Ecto neural progenitor cell (in vitro differentiated cells): Measurements from ENCODE around the gene SLC38A2.

Experiments
- DNase-seq: peaks from one replicate; pipeline ENCODE4 v3.0.0-alpha.2; 2018; ENCODE audit warnings: low spot score

Gene SLC38A2

DNA sequence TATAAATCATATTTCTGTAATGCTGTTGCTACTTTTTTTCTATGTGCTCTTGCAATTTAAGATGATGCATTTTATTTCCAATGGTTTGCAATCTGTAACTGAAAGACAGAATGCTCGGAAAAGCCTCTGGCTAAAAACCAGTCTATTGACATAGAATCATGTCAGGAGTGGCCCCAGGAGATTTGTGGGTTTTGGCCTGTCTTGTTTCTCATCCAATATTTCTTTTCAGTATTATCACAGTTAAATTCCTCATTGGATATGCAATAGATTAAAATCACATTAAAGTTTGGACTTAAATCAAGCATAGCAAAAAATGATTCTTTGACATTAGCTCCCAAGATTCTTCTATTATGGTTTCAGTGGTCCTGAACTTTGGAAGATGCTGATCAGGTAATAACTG is 19.1 kb upstream of the SLC38A2 start:
- DNase-seq, result no peak

DNA sequence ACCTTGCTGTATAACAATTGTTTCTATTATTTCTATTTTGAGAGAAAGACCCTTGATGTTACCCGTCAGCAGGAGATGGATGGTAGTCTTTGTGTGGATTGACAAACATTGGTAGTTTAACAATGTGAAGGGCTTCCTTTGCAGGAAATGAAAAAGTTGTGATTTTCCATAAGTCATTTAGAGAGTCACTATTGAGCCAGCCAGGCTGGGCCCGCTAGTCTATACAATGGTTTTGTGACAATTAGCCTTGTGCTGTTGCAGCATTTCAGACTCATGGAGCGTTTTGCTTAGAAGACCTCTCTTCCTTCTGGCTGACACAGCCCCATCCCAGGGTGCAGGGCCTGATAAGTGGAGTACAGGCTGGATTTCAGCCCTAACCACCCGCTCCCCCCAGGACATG is 18.3 kb upstream of the SLC38A2 start:
- DNase-seq, result no peak

DNA sequence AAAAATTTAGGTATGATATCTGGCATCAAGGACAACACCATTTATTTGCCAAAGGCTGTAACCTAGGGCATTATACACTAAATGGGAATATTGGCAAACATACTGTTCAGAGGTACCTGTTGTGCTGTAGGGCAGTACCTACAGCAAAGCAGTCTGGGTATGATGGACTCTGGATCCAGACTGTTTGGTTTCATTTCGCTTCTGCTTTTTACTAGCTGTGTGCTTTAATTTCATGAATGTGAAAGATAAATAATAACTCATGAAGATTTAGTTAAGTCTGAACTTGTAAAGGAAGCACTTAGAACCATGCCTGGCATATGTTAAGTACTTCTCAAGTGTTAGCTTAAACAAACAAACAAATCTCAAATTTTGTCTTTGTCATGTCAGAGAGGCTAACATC is 17.7 kb upstream of the SLC38A2 start:
- DNase-seq, result no peak

DNA sequence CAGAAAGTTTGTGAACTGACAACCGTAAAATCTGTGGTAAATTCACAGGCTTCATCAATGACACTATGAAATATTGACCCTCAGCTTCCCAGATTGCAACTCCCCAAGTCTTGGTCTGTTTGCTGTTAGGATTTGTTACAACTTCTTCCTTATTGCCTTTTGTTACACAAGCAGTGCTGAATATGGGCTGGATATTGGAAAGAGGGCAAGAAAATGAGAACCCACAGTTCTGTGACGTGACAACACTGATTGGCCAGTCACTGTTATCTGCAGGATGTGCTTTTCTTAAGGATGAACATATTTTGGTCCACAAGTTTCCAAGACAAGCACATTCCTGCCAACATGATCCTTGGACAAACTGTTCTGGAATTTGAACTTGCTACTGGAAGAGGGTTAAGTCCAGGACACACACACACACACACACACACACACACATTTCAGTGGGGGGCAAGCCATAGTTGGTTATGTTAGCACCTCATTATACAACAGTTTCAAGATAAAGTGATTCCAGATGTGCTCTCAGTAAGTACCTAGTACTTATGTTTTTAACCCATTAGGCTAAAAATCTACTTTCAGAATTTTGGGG is 16.6 kb upstream of the SLC38A2 start:
- no peak for DNase-seq

DNA sequence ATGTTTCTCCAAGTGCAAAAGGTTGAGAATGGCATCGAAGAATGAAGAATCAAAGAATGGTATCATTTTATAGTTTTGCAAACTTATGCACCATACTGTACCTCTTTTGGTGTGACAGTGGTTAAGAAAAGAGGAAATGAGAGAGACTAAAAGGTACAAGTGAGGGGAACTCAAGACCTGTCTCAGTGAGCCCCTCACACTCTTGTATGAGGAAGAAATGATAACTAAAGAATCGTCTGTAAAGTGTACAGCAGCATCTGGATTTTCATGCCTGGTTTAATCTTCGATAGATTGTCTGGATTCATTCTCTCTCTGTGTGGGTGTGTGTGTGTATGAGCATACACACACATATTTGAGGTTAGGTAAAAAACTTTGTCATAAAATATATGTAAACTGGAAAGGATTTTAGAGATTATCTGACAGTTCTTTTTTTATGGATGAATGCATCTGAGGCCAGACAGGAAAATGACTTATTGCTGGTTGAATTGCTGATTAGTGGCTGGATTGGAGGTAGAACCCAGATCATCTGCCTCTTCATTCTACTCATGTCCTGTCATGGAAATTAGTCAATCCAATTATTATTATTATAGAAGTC is 16.0 kb upstream of the SLC38A2 start:
- DNase-seq, result no peak

DNA sequence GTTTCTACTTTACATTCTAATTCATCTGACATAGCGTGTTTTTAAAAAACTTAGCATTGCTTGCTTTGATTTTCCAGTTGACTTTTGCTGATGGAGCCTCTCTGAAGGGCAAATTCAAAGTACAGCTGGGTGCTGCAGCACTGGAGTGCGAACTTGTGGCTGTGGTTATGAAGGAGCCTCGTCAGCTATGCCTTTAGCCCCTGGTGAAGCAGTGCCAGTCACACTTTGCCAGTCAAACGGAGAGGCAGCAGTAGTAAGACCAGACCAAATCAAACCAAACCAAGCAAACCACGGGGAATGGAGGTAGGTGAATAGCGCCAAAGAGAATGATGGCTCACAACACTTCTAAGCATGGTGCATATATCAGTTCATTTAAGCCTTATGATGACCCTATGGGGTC is 15.1 kb upstream of the SLC38A2 start:
- no peak for DNase-seq

DNA sequence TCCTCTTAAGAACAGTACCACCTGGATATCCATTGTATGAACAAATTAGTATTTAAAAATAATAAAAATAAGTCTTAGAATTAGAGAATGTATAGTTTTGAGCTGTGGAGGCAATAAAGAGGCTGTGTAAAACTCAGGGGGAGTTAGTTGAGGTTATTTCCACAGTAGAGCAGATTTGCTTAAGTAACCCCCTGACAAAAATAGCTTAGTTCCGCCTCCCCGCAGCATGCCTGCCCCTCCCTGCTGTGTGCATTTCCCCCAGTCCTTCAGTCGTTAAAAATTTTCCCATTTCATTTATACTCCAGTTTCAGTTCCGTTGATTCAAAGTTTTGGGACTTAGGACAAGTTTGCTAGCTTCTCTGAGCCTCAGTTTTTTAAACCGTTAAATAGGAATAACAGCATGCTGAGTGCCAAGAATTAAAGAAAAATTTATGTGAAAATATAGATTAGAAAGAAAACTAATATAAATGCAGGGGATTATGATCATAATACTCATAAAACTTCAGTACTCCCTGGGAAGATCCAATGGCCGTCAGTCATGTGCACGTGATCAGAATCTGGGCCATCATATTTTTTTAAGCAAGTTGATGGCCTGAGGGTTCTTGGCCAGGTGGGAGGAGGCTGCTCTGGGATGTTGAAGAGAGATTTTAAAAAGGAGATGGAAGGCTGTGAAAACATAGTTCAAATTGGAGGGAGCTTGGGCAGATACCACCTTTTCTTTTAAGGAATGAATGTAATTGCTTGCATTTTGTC is 14.5 kb upstream of the SLC38A2 start:
- DNase-seq, result no peak

DNA sequence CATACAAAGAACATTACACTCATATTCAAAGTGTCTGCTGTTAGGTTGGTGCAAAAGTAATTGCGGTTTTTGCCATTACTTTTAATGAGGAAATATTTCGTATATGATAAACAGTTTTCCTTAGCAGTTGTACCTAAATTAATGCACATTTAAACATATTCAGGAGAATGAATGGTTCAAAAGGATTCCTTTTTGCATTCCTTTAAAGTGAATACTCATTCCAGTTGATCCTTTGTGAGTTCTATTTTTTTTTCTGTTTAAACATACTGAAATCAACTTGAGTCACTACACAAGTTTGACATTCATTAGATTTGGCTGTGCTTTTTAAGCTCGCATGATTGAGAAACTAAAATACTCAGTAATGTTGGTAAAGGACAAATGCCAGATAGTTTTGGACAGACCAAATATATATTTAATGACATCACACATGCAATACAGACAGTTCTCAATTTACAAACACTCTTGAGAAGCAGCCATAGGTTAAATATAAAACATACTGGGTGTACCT is 13.8 kb upstream of the SLC38A2 start:
- no peak for DNase-seq

DNA sequence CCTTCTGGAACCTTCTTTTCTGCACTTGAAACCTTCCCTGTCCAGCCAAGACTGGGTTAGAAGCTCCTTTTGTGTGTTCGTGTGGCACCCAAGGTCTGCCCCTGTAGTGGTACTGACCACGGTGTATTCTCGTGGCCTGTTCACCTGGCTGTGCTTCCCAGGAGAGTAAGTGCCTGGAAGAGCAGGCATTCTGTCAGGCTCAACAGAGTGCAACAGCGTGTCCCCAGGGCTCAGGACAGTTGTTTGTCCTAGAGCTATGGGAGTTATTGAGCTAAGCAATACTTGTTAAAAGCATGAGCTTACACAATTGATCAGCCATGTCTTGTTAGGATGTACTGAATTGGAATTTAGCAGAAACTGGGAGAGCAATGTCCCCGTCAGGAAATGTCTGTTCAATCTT is 12.9 kb upstream of the SLC38A2 start:
- no peak for DNase-seq

DNA sequence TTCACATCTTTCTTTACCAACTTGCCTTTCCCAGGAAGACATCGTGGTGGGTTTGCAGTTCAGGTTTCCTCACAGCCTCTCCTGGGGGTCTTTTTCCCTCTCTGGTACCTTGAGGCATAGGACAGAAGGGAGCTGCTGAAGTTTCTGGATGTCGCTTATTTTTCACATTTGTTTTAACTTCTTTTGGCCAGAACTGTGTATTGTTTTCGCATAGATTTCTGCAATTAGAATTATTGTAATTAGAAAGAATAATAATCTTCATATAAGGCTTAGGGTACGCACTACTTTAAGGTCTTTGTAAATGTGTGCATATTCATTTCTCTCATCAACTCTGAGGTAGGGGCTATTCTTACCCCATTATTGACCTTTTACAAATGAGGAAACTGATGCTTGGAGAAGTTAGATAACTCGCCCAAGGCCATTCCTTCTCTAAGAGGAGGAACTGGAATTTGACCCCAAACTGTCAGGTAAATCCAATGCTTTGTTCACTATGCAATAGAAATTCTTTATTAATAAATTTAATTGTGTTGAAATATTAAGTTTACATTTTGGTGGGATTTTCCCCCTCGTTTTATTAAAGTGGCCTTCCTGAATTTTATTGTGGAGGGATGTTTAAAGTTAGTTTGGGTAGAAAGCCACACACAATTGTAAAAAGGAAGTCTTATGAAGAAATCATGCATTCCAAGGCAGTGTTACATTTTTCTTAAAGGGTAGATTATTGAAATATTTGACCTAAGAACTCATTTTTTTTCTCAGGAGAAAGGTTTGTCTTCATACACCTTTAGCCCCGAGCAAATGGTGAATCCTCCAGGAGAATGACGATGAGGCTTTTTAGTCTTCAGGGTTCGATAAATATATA is 12.1 kb upstream of the SLC38A2 start:
- DNase-seq, result no peak

DNA sequence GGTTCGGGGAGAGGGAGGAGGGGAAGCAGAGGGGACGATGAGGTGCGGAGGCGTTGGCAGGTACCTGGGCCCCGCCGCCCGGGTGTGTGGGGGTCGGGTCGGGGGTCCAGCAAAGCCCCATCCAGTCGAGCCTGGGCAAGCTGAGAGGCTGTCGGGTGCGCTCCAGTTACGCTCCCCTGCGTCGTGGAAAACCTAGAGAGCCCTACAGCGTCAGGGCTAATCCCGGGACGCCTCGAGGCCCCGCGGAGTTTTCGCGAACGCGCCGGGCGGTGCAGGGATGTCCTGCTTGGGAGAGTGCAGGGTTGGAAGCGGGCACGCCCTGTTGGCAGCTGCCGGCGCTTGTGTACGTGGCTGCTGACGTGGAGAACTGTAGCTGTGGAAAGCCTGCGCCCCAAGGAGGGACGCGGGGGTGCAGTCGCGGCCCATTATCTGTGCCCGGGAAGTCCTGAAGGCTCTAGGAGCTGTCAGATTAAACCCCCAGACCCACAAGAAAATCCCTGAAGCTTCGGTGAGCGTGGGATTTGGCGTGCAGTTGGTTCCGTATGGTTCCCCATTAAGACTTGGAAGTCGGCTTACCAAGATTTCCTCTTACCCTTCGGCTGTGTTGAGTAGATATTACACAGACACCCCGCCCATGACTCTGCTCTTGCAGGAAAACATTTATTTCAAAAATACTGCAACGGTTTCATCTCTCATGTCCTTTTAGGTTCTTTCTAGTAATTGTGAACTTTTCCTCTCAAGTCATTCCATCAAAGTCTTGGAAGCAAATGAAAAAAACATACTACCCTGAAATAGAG is 11.3 kb upstream of the SLC38A2 start:
- DNase-seq, result no peak

DNA sequence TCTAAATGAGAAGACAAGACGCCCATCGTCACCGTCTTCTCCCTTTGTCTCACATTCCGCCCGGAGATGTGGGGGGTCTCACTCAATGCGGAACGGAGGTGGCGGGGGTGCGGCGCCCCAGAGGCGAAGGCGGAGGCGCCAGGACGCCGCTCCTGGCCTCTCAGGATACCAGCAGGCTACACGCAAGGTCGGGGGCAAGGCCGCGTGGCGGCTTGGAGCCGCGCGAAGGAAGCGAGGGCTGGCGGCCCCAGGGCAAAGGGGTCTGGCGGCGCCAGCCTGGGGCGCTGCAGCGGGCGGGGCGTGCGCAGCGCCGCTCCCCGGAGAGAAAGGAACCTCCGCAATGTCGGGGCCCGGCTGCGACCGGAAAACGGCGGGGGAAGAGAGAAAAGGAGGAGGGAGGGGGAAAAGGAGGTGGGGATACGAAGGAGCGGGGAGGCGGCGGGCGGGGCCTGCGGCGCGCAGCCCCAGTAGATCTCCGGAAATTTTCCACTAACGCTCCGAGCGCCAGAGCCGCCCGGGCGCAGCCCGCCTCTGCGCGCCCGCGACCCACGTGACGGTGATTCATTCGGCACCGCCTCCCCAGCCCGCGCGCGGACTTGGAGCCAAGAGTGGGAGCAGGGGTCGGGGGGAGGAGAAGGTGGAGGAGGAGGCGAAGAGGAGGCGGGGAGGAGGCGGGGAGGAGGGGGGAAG is 10.5 kb upstream of the SLC38A2 start:
- peak; percentile 94 for DNase-seq

DNA sequence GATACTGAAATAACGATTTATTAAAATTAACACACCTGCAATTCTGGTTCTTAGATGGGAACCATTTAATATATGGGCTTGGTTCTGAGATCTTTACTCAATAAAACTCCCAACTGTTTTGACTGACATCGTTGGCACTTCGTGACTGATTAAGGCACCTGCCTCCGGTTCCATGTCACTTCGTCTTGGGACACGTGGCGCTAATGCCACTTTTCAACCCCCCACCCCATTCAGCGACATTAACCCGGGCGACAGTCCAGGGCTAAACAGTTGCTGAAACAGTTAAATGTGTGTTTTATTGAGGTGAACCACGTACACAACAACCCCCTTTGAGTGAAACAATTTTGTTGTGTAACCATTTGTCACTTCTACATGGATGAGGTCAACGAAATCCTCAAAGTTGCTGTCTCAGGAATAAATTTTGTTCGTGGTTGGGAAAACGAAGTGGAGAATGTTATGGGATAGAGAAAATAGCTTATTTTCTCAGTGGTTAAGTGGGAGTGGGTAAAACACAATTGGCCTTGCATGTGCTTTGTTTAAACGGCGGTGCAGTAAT is 9.9 kb upstream of the SLC38A2 start:
- no peak for DNase-seq

DNA sequence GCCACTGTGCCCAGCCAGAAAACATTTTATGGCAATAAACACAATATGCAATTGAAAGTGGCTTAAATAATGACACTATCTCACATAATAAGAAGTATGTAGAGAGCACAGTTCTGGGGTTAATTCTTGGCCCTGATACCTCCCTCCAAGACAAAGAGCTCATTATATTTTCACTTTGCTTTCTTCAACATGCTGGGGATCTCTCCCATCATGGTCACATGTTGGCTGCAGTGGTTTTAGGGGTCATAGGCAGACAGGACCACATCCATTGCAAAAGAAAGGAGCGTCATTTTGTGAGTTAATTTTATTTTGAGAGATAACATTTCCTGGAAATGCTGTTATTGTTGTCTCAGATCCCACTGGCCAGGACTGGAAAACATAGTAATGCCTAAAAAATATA is 8.3 kb upstream of the SLC38A2 start:
- no peak for DNase-seq

DNA sequence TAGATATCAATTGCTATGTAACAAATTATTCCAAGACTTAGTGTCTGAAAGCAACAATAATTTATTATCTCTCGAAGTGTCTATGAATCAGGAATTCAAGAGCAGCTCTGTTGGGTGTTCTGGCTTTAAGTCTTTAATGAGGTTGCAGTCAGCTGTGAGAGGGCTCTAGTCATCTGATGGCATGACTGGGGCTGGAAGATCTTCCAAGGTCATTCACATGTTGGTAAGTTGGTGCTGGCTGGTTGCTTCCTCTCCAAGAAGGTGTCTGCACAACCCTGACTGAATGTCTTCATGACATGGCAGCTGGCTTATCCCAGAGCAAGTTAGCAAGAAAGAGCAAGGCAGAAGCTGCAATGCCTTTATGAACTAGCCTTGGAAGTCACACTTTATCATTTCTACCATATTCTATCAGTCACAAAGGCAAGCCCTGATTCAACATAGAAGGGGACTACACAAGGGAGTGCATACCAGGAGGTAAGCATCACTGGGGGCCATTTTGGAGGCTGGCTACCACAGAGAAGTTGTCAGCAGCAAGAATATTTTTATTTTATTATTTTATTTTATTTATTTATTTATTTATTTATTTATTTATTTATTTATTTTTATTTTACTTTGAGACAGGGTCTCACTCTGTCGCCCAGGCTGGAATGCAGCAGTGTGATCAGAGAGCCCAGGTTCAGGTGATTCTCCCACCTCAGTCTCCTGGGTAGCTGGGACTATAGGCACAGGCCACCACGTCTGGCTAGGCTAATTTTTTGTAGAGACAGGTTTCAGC is 7.6 kb upstream of the SLC38A2 start:
- DNase-seq, result no peak

DNA sequence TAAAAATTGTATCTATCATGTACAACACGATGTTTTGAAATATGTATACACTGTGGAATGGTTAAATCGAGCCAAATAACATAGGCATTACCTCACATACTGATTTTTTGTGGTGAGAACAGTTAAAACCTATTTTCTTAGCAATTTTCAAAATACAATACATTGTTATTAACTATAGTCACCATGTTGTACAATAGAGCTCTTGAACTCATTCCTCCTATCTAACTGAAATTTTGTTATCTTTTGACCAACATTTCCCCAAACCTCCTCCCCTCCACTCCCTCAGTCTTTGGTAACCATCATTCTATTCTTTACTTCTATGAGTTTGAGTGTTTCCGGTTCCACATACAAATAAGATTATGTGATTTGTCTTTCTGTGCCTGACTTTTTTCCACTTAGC is 6.8 kb upstream of the SLC38A2 start:
- DNase-seq, result no peak

DNA sequence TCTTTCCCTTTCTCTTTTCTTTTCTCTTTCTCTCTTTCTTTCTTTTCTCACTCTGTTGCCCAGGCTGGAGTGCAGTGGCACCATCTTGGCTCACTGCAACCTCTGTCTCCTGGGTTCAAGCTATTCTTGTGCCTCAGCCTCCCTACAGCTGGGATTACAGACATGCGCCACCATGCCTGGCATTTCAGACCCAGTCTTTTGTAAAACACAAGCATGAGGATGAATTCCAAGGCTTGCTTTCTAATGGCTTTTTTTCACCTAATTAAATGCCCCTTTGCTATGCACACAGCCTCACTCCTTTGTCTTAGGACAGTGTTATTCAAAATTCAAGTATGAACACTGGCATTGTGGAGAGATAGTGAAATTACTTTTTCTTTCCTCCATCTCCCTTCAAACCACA is 6.0 kb upstream of the SLC38A2 start:
- no peak for DNase-seq

DNA sequence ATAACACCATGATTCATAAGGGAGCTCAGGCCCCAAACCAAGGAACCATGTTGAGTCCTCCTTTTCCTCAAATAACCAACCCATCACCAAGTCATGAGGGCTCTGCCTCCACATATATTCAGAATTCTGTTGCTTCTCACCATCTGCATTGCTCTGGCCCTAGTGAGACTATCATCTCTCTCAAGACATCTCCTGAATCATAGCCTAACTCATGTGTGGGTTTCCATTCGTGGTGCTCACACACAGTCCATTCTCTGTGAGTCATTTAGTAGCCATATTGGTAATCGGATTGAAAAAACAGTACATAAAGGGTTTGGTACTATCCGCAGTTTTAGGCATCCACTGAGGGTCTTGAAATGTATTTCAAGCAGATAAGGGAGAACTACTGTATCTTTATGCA is 5.1 kb upstream of the SLC38A2 start:
- DNase-seq, result no peak

DNA sequence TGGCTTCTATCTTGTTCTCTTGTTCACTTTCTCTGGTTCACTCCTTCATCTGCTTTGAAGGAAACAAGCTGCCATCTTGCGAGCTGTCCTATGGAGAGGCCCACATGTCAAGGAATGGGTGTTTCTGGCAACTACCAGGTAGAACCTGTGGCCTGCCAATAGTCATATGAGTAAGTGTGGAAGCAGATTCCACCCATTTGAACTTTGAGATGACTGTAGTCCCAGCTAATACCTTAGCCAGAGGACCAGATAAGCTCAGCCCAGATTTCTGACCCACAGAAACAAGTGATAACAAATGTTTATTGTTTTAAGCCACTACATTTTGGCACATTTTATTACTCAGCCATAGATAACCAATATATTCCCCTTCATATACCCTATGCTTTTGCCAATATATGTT is 4.0 kb upstream of the SLC38A2 start:
- DNase-seq, result no peak

DNA sequence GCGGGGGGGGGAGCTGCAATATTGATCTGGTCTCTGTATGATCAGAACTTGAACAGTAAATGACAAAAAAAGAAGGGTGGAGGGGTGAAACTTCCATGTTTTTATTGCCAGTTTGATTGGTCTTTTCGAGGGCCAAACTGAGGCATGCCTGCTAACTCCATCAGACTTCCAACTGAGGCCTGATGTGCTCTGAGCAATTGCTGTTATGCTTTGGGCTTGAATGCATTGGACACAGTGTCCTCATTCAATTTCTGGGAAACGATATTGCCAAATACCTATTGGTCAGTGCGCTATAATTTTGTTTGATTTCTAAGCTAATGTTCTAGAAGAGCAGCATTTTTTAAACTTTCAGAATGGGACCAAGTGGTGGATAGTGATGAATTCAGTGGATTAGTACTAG is 2.1 kb upstream of the SLC38A2 start:
- no peak for DNase-seq
